Stimulated activated CD8-positive, alpha-beta memory T cell treated with anti-CD3 and anti-CD28 coated beads, Interleukin-15, amount 100 ng/mL, for 48 hours (primary cell): ENCODE results near the gene RPP25.
A peak's percentile ranks its signal among the peaks of the same experiment; 100 is the strongest.
"Not testable (repeated sequence)": the region's sequence is repeated elsewhere in the genome, so short reads cannot be mapped to it uniquely, and the experiment has no call there.

Source experiments
- DNase-seq, 2 donors: peaks; one replicate each; pipeline ENCODE4 v3.0.0-alpha.2; 2020; ENCODE audit warnings: low read depth in 2 of 2

Gene RPP25

GRCh38 chr15:74920456-74920855, 36.1 kb downstream of the RPP25 start:
- no peak for DNase-seq

- no peak for DNase-seq
Observed at GRCh38 chr15:74917676-74918075, 38.9 kb downstream of the RPP25 start.

- DNase-seq, result not testable (repeated sequence)
Observed at GRCh38 chr15:74913799-74914198, 42.8 kb downstream of the RPP25 start.

GRCh38 chr15:74913041-74913440, 43.5 kb downstream of the RPP25 start:
- DNase-seq, result no peak

- DNase-seq, result no peak
Observed at GRCh38 chr15:74908635-74909034, 47.9 kb downstream of the RPP25 start.

- no peak for DNase-seq
Observed at GRCh38 chr15:74907163-74907870, 49.3 kb downstream of the RPP25 start.

GRCh38 chr15:74906450-74907162, 50.0 kb downstream of the RPP25 start, which contains the start of gene FAM219B:
Gene FAM219B, minus strand, starts transcription at chr15:74906851. Its CDS starts 51 bp downstream, at chr15:74906800.
- peak; percentile 72 to 78 for DNase-seq

GRCh38 chr15:74906067-74906449, 50.5 kb downstream of the RPP25 start:
- no peak for DNase-seq
